Psoas muscle (tissue), 8 donors: ENCODE results near the gene PIGK. TPM values are rescaled to one million over a fixed set of nuclear protein-coding genes. Genes with fewer than 3 reads are reported as not detected.

ENCODE experiments used
- ATAC-seq, 4 donors: fragments of 200-7000 bp; cut with Tn5 transposase; one replicate each; pipeline ENCODE4 v1.9.1; 2020; ENCODE audit warnings: moderate library complexity in 3 of 4, mild to moderate bottlenecking in 2 of 4
- DNase-seq, 2 donors: peaks; one replicate each; pipeline ENCODE4 v3.0.0-alpha.2; 2020
- H3K27ac ChIP-seq: fragments of 200-600 bp; one replicate; pipeline ENCODE4 v1.8.0; 2022
- H3K27me3 ChIP-seq, 3 donors: fragments of 200-600 bp in 1 of 3; one replicate each; pipeline versions ENCODE4 v1.6.1 to v1.8.0; 2013 to 2022; ENCODE audit warnings: low read length in 2 of 3, mild to moderate bottlenecking in 2 of 3, moderate library complexity in 1 of 3; ENCODE audit not compliant: insufficient read depth in 3 of 3
- H3K36me3 ChIP-seq, 2 donors: fragments of 200-600 bp in 1 of 2; one replicate each; pipeline versions ENCODE4 v1.6.1 to v1.8.0; 2013 to 2022; ENCODE audit warnings: low read depth in 1 of 2, mild to moderate bottlenecking in 1 of 2, moderate library complexity in 1 of 2; ENCODE audit not compliant: insufficient read depth in 1 of 2
- H3K4me1 ChIP-seq: fragments of 200-600 bp; one replicate; pipeline ENCODE4 v1.8.0; 2022
- H3K4me3 ChIP-seq: fragments of 200-600 bp; one replicate; pipeline ENCODE4 v1.8.0; 2022; ENCODE audit warnings: mild to moderate bottlenecking
- H3K9me3 ChIP-seq: fragments of 200-600 bp; one replicate; pipeline ENCODE4 v1.8.0; 2022
- CTCF ChIP-seq: fragments of 200-600 bp; IDR thresholded peaks from one replicate; pipeline ENCODE4 v1.8.0; 2022; ENCODE audit warnings: antibody characterized with exemption
- WGBS, 3 donors: extraction: QIAGEN DNeasy Blood & Tissue Kit; methylation state at CpG; one replicate each; pipeline versions ENCODE4 v1.1.6 to v1.1.7; 2013; 5-methylcytosine and 5-hydroxymethylcytosine counted together
- intact Hi-C, 2 donors: fragments of 100-400 bp; cut with DNase I; formaldehyde crosslinking; loops; one replicate each; pipeline versions ENCODE4 v1.11.0 to v1.14.2; 2022
- polyA plus RNA-seq, 3 donors: library from polyadenylated mRNA; stranded (reverse); fragments of 200-250 nt; gene quantifications; one replicate each; pipeline ENCODE4 v1.2.3, GENCODE V29; 2013
- total RNA-seq, 4 donors: library from RNA; stranded (reverse); fragmentation: NEBNext Ultra II Directional in 2 of 4; extraction: Animal tissue kit (Norgen Biotek cat#: 25700) in 2 of 4; gene quantifications; one replicate each; pipeline versions ENCODE4 v1.2.1 to v1.2.4, GENCODE V29; 2021 to 2023
- donor health status: healthy with polysubstance abuse.
- donor health status: DM: no; HTN: no; CAD: no; lungs with moderate emphysema.
- donor health status: Bipolar disorder and iron deficiency.
- donor health status: healthy.
- donor health status: DM: yes; HTN: yes; CAD: no.
- donor health status: DM: no; HTN: no; CAD: no.
- donor health status: DM: no; HTN: no; CAD: no.
- donor health status: DM: yes; HTN: yes; CAD: no.

Gene PIGK
- total and polyA plus RNA-seq, 7 donors, result 4.8 to 13.2 (median 11.8) TPM

- ATAC-seq (no peak), DNase-seq (no peak)
- no peaks in the 10 kb centered on the region for H3K9me3 ChIP-seq
- no peak overlapping the region for H3K4me3 ChIP-seq
- H3K27me3 ChIP-seq, result no peaks in the 10 kb centered on the region
- intact Hi-C loops, result no loop called here
- H3K4me1 ChIP-seq, result no peaks in the 10 kb centered on the region
- no peak for TF ChIP-seq CTCF
- H3K27ac ChIP-seq, result no peak overlapping the region
- WGBS, 3 donors, result 59 to 65% (median 60%) methylated on average over 3 of the region's 3 CpGs
- no peaks in the 10 kb centered on the region for H3K36me3 ChIP-seq
Measured at GRCh38 chr1:77202751-77203150, 16.5 kb downstream of the PIGK start.

GRCh38 chr1:77200806-77201205 is 18.4 kb downstream of the PIGK start:
- intact Hi-C loops, result no loop called here
- no peaks in the 10 kb centered on the region for H3K9me3 ChIP-seq
- DNase-seq (no peak), ATAC-seq (no peak)
- no peaks in the 10 kb centered on the region for H3K36me3 ChIP-seq
- no peaks in the 10 kb centered on the region for H3K4me1 ChIP-seq
- H3K27ac ChIP-seq, result no peak overlapping the region
- TF ChIP-seq CTCF, result no peak
- 89 to 95% (median 95%) methylated on average over 2 of the region's 2 CpGs for WGBS, 3 donors
- no peak overlapping the region for H3K4me3 ChIP-seq
- H3K27me3 ChIP-seq, result no peaks in the 10 kb centered on the region

- Histone ChIP-seq H3K9me3 (no peaks in the 10 kb centered on the region), H3K4me3 (no peak overlapping the region), H3K36me3 (no peaks in the 10 kb centered on the region), H3K27ac (no peak overlapping the region), H3K27me3 (no peaks in the 10 kb centered on the region), H3K4me1 (no peaks in the 10 kb centered on the region)
- ATAC-seq (no peak), DNase-seq (no peak)
- TF ChIP-seq CTCF, result no peak
- intact Hi-C loops, result no loop called here
Measured at GRCh38 chr1:77200293-77200692, 18.9 kb downstream of the PIGK start.

- ATAC-seq (no peak), DNase-seq (no peak)
- Histone ChIP-seq H3K27ac (no peak overlapping the region), H3K4me1 (no peaks in the 10 kb centered on the region), H3K36me3 (no peaks in the 10 kb centered on the region), H3K27me3 (no peaks in the 10 kb centered on the region), H3K9me3 (no peaks in the 10 kb centered on the region), H3K4me3 (no peak overlapping the region)
- 95 to 100% (median 97%) methylated on average over 3 of the region's 3 CpGs for WGBS, 3 donors
- no peak for TF ChIP-seq CTCF
- intact Hi-C loops, result no loop called here
Measured at GRCh38 chr1:77197351-77197750, 21.9 kb downstream of the PIGK start.

- Histone ChIP-seq H3K4me3 (no peak overlapping the region), H3K4me1 (no peaks in the 10 kb centered on the region), H3K9me3 (no peaks in the 10 kb centered on the region), H3K27ac (no peak overlapping the region), H3K36me3 (no peaks in the 10 kb centered on the region), H3K27me3 (no peaks in the 10 kb centered on the region)
- no peak for DNase-seq
- no peak for ATAC-seq
- intact Hi-C loops, result no loop called here
- TF ChIP-seq CTCF, result no peak
Measured at GRCh38 chr1:77193951-77194350, 25.3 kb downstream of the PIGK start.
